ENCODE data around the gene STARD3NL. TPM values are rescaled to one million over a fixed set of nuclear protein-coding genes. Genes with fewer than 3 reads are reported as not detected.
"Not testable (repeated sequence)": the region's sequence is repeated elsewhere in the genome, so short reads cannot be mapped to it uniquely, and the experiment has no call there.

The STARD3NL gene
- total RNA-seq, 2 experiments from 2014 or later: 22.0 TPM

GRCh38 chr7:38215735-38216670 lies 38.0 kb downstream of the STARD3NL start:
- H3K4me1 Mint-ChIP-seq: peaks cover 42% of the 10 kb centered on the region
- peak; percentile 89 for ATAC-seq (ENCODE audit: low read depth)

GRCh38 chr7:38217672-38218071 lies 39.6 kb downstream of the STARD3NL start:
- Mint-ChIP-seq H3K4me3 (no peak overlapping the region), H3K36me3 (peaks cover 29% of the 10 kb centered on the region), H3K27me3 (no peaks in the 10 kb centered on the region), H3K9me3 (no peaks in the 10 kb centered on the region), H3K4me1 (peaks cover 49% of the 10 kb centered on the region), H3K27ac (peak overlapping the region; percentile 70)
- no peak for DNase-seq
- no peak for ATAC-seq (ENCODE audit: low read depth)
- POLR2A ChIA-PET: no interaction called here

More at GRCh38 chr7:38215735-38216670, 38.0 kb downstream of the STARD3NL start:
- Mint-ChIP-seq H3K4me3 (no peak overlapping the region), H3K9me3 (no peaks in the 10 kb centered on the region), H3K27ac (peak overlapping the region; percentile 70), H3K27me3 (no peaks in the 10 kb centered on the region), H3K36me3 (peaks cover 23% of the 10 kb centered on the region)
- DNase-seq: peak; percentile 71
- POLR2A ChIA-PET: interaction anchor here (0.6 to 1.5 kb wide), 8 partner anchors 10 to 158 kb away, joined by 3 to 10 read pairs (median 4); no protein-coding TSS in a partner anchor

GRCh38 chr7:38220452-38220851 lies 42.4 kb downstream of the STARD3NL start:
- Mint-ChIP-seq H3K4me3 (peak overlapping the region; percentile 35), H3K36me3 (peaks cover 33% of the 10 kb centered on the region)
- no peak for DNase-seq

GRCh38 chr7:38222481-38223096 lies 44.5 kb downstream of the STARD3NL start:
- H3K27me3 Mint-ChIP-seq: no peaks in the 10 kb centered on the region
- no peak overlapping the region for H3K4me3 Mint-ChIP-seq
- POLR2A ChIA-PET: interaction anchor here (1.4 kb wide), 1 partner anchor 11 kb away, joined by 5 read pairs; no protein-coding TSS in a partner anchor
- no peak overlapping the region for H3K27ac Mint-ChIP-seq
- DNase-seq (no peak), ATAC-seq (ENCODE audit: low read depth) (peak; percentile 49)
- peaks cover 34% of the 10 kb centered on the region for H3K36me3 Mint-ChIP-seq
- peaks cover 34% of the 10 kb centered on the region for H3K4me1 Mint-ChIP-seq
- no peaks in the 10 kb centered on the region for H3K9me3 Mint-ChIP-seq

More at GRCh38 chr7:38220452-38220851, 42.4 kb downstream of the STARD3NL start:
- Mint-ChIP-seq H3K27ac (peak overlapping the region; percentile 67), H3K27me3 (no peaks in the 10 kb centered on the region), H3K4me1 (peaks cover 51% of the 10 kb centered on the region), H3K9me3 (no peaks in the 10 kb centered on the region)
- peak; percentile 59 for ATAC-seq (ENCODE audit: low read depth)
- POLR2A ChIA-PET: interaction anchor here (0.9 kb wide), 1 partner anchor 79 kb away, joined by 3 read pairs; no protein-coding TSS in a partner anchor

- Mint-ChIP-seq H3K27me3 (no peaks in the 10 kb centered on the region), H3K36me3 (peaks cover 35% of the 10 kb centered on the region), H3K9me3 (no peaks in the 10 kb centered on the region), H3K27ac (no peak overlapping the region), H3K4me3 (no peak overlapping the region), H3K4me1 (peaks cover 31% of the 10 kb centered on the region)
- DNase-seq (no peak), ATAC-seq (ENCODE audit: low read depth) (no peak)
- POLR2A ChIA-PET: interaction anchor here (0.6 to 1.4 kb wide), 2 partner anchors 10 to 118 kb away, joined by 4 to 5 read pairs; no protein-coding TSS in a partner anchor
Observed at GRCh38 chr7:38223306-38223705, 45.3 kb downstream of the STARD3NL start.

GRCh38 chr7:38224392-38224791 lies 46.3 kb downstream of the STARD3NL start:
- Mint-ChIP-seq H3K27me3 (no peaks in the 10 kb centered on the region), H3K36me3 (peaks cover 40% of the 10 kb centered on the region), H3K27ac (no peak overlapping the region), H3K4me3 (no peak overlapping the region), H3K9me3 (no peaks in the 10 kb centered on the region), H3K4me1 (peaks cover 30% of the 10 kb centered on the region)
- ATAC-seq (ENCODE audit: low read depth) (no peak), DNase-seq (no peak)
- POLR2A ChIA-PET: no interaction called here

- Mint-ChIP-seq H3K4me3 (no peak overlapping the region), H3K4me1 (peaks cover 46% of the 10 kb centered on the region), H3K9me3 (no peaks in the 10 kb centered on the region), H3K27ac (peak overlapping the region; percentile 13), H3K27me3 (no peaks in the 10 kb centered on the region), H3K36me3 (peaks cover 26% of the 10 kb centered on the region)
- DNase-seq (no peak), ATAC-seq (ENCODE audit: low read depth) (no peak)
- POLR2A ChIA-PET: interaction anchor here (1.7 kb wide), 1 partner anchor 14 kb away, joined by 4 read pairs; no protein-coding TSS in a partner anchor
Observed at GRCh38 chr7:38229386-38229785, 51.3 kb downstream of the STARD3NL start.

GRCh38 chr7:38229884-38230642 lies 52.0 kb downstream of the STARD3NL start:
- DNase-seq (no peak), ATAC-seq (ENCODE audit: low read depth) (no peak)
- POLR2A ChIA-PET: no interaction called here
- Mint-ChIP-seq H3K4me3 (no peak overlapping the region), H3K27ac (no peak overlapping the region), H3K27me3 (no peaks in the 10 kb centered on the region), H3K9me3 (no peaks in the 10 kb centered on the region), H3K4me1 (peaks cover 47% of the 10 kb centered on the region), H3K36me3 (peaks cover 26% of the 10 kb centered on the region)

- peak; percentile 73 for DNase-seq
- peaks cover 63% of the 10 kb centered on the region for H3K4me1 Mint-ChIP-seq
- peak overlapping the region; percentile 92 for H3K27ac Mint-ChIP-seq
- peak; percentile 88 for ATAC-seq (ENCODE audit: low read depth)
- H3K9me3 Mint-ChIP-seq: no peaks in the 10 kb centered on the region
- H3K4me3 Mint-ChIP-seq: peak overlapping the region; percentile 74
- POLR2A ChIA-PET: interaction anchor here (0.5 to 1.9 kb wide), 7 partner anchors 9 to 1334 kb away, joined by 3 to 5 read pairs (median 4); partner anchors contain the start of gene STARD3NL
- H3K27me3 Mint-ChIP-seq: no peaks in the 10 kb centered on the region
- peaks cover 33% of the 10 kb centered on the region for H3K36me3 Mint-ChIP-seq
Observed at GRCh38 chr7:38232502-38233366, 54.7 kb downstream of the STARD3NL start.

- Mint-ChIP-seq H3K36me3 (peaks cover 30% of the 10 kb centered on the region), H3K4me3 (peak overlapping the region; percentile 14)
- POLR2A ChIA-PET: interaction anchor here (1.2 to 1.5 kb wide), 2 partner anchors 11 to 101 kb away, joined by 3 to 4 read pairs; no protein-coding TSS in a partner anchor
Observed at GRCh38 chr7:38234759-38235158, 56.7 kb downstream of the STARD3NL start.

GRCh38 chr7:38235606-38236005 lies 57.6 kb downstream of the STARD3NL start:
- DNase-seq (no peak), ATAC-seq (ENCODE audit: low read depth) (no peak)
- no peaks in the 10 kb centered on the region for H3K9me3 Mint-ChIP-seq
- peaks cover 58% of the 10 kb centered on the region for H3K4me1 Mint-ChIP-seq
- POLR2A ChIA-PET: no interaction called here
- no peaks in the 10 kb centered on the region for H3K27me3 Mint-ChIP-seq
- no peak overlapping the region for H3K27ac Mint-ChIP-seq
- H3K36me3 Mint-ChIP-seq: peaks cover 26% of the 10 kb centered on the region
- H3K4me3 Mint-ChIP-seq: no peak overlapping the region

More at GRCh38 chr7:38234759-38235158, 56.7 kb downstream of the STARD3NL start:
- not testable (repeated sequence) for H3K27ac Mint-ChIP-seq; H3K9me3 Mint-ChIP-seq; DNase-seq; H3K27me3 Mint-ChIP-seq; ATAC-seq (ENCODE audit: low read depth)
- peaks cover 61% of the 10 kb centered on the region for H3K4me1 Mint-ChIP-seq

- H3K27me3 Mint-ChIP-seq; H3K4me3 Mint-ChIP-seq; H3K9me3 Mint-ChIP-seq; POLR2A ChIA-PET; DNase-seq; ATAC-seq (ENCODE audit: low read depth): not testable (repeated sequence)
- Mint-ChIP-seq H3K36me3 (peaks cover 22% of the 10 kb centered on the region), H3K4me1 (peaks cover 28% of the 10 kb centered on the region), H3K27ac (peak overlapping the region; percentile 9)
Observed at GRCh38 chr7:38239129-38239528, 61.1 kb downstream of the STARD3NL start.
